ENCODE results near the gene C1orf116.
A peak's percentile ranks its signal among the peaks of the same experiment; 100 is the strongest.

Gene C1orf116

DNA sequence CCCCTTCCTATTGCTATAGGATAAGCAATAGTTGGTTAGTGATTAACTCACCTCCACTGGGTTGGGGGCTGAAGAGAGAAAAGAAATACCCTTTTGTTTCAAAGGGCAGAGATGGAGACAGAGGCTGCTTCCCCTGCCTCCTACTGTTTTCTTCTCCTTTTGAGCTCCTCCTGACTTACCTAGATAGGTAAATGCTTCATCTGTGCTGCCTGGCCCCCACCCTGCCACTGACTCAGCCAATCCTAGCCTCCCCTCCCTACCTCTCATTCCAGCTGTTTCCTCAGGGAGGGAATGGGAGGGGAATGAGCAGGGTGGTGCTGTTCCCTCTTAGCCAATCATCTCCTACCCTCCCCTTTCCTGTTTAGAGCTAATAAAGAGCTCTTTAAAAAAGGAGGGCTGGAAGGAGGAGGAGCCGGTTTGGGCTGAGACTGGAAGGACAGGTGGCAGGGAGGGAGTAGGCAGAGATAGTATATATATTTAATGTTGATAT, at the start of gene C1orf116:
TSS of gene C1orf116 (minus strand) at position 229 of the 490 bp plus-strand sequence. CDS start 5,158 bp downstream, outside the sequence.
- DNase-seq (ENCODE audit: low read depth, low spot score): peak; percentile 88

DNA sequence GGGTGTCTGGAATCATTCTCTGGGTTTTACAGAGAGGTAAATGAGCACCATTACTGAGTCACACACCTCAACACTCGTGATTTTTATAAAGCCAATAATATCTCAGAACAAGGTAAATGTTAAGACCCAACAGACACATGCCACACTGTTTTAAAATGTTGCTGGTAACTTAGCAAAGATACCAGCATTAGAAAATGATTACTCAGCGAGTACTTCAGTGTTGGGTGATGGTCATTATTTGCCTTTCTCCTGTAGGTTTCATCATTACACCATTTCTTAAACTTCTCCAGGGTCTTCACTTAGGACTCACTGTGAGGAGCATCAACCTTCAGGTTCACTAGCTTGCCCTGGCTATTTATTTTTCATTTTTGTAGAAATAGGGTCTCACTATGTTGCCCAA, 49.2 kb upstream of the C1orf116 start:
- DNase-seq (ENCODE audit: low read depth, low spot score): no peak

DNA sequence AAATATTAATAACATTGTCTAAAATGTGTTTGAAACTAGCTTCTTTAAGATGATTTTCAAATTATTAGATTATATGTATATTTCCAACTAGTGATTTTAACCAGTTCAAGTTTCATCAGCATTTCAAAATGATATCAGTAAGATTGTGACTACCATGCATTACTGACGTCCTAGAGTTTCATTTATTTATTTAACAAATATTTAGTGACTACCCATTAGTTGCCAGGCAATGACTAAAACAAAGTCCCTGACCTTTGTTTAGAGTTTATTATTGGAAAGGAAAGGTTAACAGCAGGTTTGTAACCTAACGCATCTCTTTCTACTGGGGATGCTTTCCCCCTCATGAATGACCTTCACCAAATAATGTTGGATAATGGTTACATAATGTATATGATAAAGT, 48.5 kb upstream of the C1orf116 start:
- no peak for DNase-seq (ENCODE audit: low read depth, low spot score)

DNA sequence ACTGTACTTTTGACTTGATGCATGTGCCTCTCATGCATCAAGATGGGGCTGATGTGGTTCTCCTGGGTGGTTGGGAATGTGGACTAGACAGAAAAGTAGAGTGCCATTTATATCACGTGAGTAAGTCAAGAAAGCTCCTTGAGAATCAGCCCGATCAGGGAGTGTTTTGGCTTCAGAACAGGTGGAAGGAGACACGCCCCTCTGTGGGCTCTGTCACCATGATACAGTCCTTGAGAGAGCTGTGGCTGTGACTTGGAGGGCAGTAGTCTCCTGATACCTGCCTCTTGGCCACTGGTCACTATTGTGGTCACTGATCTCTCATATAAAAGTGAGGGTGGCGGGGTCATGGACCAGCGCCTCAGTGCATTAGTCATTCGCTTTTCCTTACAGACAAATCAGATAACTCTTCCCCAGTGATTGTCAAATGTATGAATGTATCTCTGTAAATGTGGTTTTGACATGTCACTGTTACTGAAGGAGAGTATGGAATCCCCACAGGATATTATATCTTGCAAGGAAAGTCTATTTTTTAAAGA, 47.2 kb upstream of the C1orf116 start:
- DNase-seq (ENCODE audit: low read depth, low spot score): no peak

DNA sequence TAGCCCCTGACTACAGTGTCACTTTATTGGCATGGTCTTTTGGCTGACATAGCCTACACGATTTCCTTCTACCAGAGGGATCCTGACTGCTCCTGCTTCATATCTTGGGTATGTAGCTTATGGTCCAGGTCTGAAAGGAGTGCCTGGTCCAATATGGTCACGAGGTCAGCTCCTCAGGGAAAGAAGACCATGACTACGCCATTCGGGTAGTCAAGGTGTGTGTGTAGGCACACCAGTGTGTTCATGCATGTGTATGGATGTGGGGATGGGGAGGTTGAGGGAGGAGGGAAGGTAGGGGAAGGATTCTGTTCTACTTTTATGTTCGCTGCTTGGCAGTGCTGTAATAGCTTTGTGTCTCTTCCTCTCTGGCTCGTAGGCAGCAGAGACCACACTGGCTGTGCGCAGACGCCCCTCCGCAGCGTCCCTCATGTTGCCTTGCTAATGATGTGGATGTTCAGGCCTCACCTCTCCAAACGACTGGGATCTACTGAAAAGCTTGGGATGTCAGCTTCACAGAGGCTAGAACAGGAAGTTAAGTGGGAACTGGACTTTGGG, 46.1 kb upstream of the C1orf116 start:
- DNase-seq (ENCODE audit: low read depth, low spot score): no peak

DNA sequence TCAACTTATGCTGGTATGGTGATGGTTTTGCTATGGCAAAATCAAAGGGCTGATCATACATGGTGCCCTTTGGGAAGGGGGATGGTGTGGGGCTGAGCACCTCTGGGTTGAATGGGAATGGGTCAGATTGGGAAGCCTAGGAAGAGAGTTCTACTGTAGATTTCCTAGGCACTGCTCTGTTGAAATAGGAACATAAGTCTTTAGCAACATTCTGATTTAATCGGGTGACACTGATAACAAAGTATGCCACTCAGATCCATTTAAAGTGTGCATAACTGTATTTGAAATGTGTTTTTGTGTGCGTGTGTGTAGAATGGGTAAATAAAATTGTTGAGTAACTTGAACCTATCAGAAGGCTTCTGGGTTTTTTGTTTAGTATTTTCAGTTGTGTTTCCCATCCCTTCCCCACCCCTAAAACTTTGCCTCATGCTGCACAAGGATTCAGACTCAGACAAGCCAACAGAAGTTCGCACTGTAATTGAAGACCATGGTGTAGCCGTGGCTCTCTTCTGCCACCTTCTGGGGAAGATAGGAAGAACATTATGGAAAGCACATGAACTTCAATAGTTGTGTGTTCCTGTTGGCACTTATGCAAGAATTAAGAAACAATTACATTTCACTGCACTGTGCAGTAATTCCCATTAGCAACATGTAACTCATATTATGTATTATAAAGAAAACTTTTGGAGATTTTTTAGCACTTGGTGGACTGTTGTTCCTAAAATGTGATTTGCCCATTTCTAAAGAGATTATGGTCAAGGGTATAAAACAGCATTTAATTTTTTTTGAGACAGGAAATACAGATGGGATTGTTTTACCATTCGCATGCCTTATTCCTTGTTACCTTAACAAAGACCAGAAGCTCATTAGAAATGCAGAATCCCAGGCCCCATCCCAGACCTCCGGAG, 45.2 kb upstream of the C1orf116 start:
- DNase-seq (ENCODE audit: low read depth, low spot score): peak; percentile 36

DNA sequence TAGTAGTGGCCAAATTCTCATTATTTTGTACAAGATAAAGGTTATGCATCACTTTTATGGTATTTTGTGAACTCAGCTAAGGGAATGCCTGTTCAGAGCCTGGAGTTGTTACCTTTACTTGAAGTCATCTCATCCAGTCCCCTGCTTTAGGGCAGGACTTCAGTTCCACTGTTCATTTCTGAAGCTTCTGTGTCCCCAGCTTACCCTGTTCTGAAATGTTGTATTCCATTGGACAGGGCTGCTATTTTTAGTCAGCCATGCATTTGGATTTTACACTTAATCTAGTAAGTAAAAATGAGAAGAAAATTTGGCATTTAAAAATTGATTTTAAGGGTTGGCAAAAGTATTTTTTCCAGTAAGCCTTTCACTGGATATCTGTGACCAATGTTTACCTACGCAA, 44.5 kb upstream of the C1orf116 start:
- no peak for DNase-seq (ENCODE audit: low read depth, low spot score)

DNA sequence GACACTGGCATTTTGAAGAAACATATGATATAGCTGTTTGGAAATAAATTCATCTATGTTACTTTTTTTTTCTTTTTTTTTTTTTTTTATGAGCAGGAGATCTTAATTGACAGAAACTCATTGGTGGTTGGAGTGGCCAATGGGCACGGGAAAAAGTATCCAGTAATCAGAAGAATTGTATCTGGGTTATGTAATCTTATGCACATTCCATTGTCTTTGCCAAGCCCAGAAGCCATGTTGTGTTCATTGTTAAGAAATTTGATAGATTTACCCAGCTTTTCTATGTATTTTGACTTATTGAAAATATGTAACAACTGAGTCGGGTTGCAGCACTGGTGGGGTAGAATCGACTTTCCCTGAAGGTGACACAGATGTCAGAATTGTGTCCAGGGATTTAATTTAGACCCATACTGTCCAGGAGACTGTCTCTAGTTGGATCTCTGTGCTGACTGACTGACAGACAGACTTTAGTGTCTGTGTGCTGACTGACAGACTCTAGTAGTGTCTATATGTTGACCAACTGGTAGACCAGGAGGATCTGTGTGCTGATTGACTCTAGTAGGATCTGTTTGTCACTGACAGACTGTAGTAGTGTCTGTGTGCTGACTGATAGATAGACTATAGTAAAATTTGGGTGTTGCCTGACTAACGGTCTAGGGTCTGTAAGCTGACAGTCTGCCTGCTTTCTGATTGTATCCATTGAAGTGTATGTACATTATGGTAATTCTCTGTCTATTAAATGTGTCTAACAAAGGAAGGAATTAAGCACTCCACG, 43.8 kb upstream of the C1orf116 start:
- DNase-seq (ENCODE audit: low read depth, low spot score): no peak

DNA sequence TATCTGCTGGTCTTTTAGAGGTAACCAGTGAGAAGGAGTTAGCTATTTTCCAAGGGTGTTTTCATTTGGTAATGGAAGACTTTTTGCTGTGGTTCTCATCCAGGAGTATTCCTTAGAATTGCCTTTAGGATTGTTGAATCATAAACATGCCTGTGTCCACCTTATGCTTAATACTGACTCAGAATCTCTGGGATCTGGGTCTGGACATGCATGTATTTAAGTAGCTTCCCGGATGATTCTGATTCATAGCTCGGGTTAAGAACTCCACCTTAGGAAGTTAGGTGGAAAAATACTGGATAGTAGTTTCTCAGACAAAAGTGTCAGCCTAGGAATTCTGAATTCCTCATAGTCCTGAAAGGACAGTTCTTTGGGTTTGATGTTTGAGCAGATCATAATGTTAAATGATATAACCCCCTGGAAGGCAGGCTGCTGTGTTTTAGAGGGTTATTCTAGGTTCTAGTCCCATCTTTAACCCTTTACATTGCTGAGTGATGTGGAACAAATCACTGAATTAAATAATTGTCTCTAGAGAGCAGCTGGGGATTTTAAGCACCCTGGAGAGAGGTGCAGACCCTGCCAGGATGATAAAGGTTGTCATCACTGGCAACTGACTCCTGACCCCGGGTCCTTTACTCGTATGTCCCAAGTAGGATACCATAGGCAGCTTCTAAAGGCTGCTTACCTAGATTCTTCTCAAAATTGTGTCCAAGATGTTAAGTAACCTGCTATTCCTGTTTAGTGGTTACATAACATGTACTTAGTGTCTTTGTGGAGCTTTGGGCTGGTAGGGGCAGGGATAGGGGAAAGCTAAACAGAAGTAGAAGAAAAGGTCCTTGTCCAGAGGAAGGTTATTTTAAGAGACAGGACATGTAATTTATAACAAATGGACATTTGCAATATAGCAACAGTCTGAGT, 41.6 kb upstream of the C1orf116 start:
- DNase-seq (ENCODE audit: low read depth, low spot score): no peak

DNA sequence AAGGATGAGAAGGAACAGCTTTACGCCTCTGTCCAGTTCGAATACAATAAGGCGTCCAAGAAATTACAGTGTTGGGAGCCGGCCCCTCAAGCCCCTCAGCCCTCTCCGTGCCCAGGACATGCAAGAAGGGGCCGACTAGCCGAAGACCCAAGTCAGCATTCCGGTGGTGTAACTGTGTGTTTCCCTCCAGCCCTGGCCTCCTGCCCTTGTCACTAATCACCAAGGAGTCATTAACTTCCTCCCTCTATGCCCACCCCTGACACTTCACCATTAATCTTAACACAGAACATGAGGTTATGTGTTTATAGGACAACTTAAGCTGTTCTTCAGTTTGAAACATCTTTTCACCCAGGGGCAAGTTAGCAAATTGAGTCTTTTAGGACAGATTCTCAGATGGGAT, 39.7 kb upstream of the C1orf116 start:
- no peak for DNase-seq (ENCODE audit: low read depth, low spot score)

DNA sequence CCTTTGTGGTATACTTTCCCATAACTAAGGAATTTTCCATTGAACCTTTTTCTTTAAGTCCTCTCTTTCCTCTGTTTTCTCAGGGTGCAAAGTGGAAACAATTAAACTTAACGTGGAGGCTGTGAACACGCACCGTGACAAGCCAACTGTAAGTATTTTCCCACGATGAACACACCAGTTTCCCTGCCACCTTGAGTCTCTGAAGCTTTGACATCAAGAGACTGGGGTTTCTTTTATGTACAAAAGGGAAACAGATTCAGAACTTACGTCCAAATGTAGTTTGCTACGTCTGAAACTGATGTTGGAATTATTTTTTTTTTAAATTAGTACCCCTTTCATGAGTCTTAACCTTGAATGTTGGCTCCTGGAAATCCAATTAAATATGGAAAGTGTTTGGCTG, 38.9 kb upstream of the C1orf116 start:
- DNase-seq (ENCODE audit: low read depth, low spot score): no peak

DNA sequence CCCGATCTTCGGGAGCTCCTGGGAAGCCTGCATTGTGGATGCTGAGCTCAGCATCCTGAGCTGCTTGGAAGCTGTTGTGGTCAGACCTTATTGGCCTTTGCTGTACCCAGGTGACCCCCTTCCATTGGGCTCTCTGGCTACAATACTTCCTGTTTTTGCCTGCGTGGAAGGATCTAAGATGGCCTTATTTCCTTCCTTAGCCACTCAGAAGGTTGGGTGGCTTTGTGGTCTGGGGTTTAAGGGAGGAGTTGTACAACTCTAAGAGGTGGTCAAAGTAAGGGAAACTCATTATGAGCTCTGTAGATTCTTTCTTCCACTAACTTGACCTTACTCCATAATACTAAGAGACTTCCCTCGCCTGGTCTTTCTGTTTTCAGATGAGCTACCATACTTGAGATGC, 38.3 kb upstream of the C1orf116 start:
- no peak for DNase-seq (ENCODE audit: low read depth, low spot score)

DNA sequence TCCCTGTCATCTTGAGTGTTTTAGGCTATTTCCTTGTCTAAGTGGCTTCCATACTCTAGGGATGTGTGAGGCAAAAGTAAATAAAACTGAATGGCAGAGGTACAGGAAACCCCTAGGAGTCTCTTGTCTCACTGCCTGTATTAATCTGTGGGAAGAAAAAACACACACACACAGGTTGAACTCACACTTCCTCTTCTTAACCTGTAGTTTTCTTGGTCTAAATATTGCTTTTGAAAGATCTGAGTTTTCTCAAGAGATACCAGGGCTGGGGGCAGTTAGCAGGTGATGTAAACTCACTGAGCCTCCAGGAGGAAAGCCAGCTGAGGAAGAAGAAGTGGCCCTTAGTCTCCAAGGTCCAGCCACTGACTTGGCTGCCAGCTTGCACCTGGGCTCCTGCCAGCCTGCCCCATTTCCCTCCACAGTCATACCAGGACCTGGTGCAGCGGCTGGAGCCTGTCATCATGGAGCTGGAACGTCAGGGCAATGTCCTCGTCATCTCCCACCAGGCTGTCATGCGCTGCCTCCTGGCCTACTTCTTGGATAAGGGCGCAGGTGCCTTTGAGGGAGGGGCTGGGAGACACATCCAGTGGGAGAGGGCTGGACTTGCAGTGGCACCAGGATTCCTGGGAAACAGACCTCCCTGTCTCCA, 37.4 kb upstream of the C1orf116 start:
- no peak for DNase-seq (ENCODE audit: low read depth, low spot score)

DNA sequence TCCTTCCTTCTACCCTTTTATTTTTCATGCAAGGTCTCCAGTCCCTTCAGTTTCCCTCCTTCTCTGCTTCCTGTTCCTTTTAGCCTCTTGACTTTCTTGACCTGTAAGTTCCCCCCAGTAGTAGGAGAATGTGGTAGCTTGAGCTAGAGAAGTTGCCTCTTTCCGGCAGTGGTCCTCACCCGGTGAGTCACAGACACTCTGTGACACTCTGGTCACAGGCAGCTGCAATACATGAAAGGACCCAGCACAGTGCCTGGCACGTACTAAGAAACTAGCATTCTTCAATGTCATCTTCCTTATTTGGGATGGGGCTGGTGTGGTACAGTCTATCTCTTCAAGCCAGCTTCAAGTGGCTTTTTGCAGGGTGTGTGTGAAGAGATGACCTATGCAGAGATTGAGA, 36.5 kb upstream of the C1orf116 start:
- DNase-seq (ENCODE audit: low read depth, low spot score): no peak

DNA sequence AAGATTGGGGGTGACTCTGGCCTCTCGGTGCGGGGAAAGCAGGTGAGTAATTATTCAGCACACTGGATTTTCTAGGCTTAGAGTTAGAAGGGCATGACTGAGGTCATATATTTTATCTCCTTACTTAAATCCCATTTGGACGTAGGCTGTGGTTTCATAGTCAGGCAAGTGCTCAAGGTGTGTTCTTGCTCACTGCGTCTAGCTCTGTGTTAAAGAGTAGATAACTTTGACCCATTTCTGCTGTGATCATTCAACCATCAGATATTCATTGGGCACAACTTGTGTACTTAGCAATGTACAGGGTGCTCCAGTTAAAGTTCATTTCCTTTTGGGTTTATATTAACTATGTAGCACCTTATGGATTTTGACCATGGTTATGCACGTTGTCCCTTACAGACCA, 35.1 kb upstream of the C1orf116 start:
- no peak for DNase-seq (ENCODE audit: low read depth, low spot score)

DNA sequence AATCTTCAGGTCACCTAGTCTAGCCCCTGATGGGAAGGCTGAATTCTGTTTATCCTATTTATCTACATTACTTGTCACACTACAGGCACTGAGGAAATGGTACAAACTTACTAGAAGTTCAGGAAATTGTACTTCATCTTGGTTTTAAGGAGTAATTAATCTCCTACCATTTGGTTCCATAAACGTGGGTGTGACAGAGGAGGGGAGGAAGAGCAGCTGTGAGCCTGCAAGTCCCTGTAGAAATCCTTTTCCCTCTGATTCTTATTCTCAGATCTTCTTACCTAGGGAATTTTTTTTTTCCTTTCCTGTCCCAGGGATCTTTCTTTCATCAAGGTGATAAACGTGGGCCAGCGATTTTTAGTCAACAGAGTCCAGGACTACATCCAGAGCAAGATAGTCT, 34.6 kb upstream of the C1orf116 start:
- no peak for DNase-seq (ENCODE audit: low read depth, low spot score)

DNA sequence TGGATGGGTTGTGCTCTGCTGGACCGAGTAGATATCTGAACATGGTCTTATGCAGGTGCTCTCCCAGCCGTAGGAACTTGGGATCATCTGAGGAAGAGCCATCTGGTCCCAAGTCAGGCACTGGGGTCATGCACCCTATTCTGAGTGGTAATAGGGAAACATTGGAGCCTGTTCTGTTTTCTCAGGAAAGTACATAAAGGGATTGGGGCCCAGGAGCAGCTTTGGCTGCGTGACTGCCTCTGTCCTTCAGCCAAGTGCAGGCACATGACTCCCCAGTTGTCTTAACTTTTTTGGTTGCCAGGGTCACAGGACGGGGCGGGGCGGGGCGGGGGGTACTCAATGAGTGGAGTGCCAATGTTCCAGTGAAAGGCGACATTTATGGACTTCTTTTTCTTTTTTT, 32.0 kb upstream of the C1orf116 start:
- no peak for DNase-seq (ENCODE audit: low read depth, low spot score)

DNA sequence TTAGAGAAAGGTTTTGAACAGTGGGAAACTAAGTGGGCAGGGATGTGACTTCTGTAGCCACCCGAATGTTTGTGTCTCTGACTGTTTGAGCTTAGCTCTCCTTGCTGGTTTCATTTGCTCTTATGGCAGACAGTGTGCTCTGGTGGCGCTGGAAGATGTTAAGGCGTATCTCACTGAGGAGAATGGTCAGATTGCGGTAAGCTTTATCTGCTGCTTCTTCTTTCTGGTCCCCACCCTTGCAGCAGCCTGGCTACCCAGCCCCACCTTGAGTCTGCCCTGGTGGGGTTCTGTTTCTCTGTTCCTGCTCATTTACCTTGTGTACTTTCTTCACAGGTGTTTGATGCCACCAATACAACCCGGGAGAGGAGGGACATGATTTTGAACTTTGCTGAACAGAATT, 30.5 kb upstream of the C1orf116 start:
- no peak for DNase-seq (ENCODE audit: low read depth, low spot score)

DNA sequence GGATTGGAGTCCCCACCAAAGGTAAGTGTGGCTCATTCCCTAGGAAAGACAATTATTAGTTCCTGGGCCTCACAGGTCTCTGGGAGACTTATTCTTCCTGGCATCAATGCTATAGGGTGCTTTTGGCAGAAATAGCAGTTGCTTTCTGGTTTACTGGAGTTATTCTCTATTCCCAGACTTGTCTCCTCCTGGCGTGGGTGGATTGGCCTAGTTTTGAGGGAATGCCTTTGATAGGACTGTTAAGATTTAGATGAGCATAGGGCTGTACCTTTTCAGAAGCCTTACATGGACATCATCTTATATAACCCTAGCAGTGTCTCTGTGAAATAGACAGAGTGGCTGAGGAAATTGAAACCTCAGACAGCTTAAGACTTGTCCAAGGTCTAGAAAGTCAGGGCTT, 29.5 kb upstream of the C1orf116 start:
- no peak for DNase-seq (ENCODE audit: low read depth, low spot score)

DNA sequence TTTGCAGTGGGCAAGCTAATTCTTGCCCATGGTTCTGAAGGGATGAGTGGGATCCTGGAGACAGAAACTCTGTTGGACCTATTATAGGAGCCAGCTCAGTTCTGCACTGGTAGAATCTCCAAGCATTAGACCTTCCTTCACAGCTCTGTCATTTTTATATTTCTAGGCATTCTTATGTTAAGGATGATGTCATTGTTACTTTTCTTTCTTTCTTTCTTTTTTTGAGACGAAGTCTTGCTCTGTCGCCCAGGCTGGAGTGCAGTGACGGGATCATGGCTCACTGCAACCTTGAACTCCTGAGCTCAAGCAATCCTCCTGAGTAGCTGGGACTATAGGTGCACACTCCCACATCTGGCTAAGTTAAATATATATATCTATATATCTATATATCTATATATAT, 28.0 kb upstream of the C1orf116 start:
- no peak for DNase-seq (ENCODE audit: low read depth, low spot score)

DNA sequence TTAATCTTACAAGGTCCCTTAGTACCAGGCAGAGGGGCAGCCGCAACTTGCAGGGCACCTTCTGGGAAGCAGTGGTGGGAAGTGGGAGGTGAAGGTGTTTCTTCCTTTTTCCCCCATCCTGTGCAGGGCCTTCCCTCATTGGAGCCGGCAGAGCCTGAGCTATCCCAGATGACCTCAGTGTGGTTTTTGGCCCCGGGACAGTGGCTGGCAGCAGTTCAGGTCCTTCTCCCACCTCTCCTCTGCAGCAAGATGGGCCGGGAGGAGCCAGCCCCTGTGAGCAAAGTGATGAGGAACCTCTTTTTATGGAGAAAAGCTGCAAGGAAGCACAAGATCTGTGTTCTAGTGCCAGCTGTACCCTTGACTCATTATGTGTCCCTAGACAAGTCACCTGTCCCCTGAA, 27.3 kb upstream of the C1orf116 start:
- DNase-seq (ENCODE audit: low read depth, low spot score): no peak
